ENCODE measurements around the gene INF2.

Gene INF2

GRCh38 chr14:104758981-104759969 lies 69.9 kb downstream of the INF2 start:
- H3K4me3 ChIP-seq (ENCODE audit: low read length): no peak overlapping the region
- no peak for TF ChIP-seq ZNF274 (IDR thresholded peaks at IDR 0.05; ENCODE audit: low read depth, low read length)

GRCh38 chr14:104765517-104765916 lies 76.1 kb downstream of the INF2 start:
- no peak for TF ChIP-seq ZNF274 (IDR thresholded peaks at IDR 0.05; ENCODE audit: low read depth, low read length)
- H3K4me3 ChIP-seq (ENCODE audit: low read length): no peak overlapping the region

GRCh38 chr14:104766256-104766862 lies 76.9 kb downstream of the INF2 start:
- H3K4me3 ChIP-seq (ENCODE audit: low read length): no peak overlapping the region
- TF ChIP-seq ZNF274 (IDR thresholded peaks at IDR 0.05; ENCODE audit: low read depth, low read length): no peak

GRCh38 chr14:104766863-104767633 lies 77.6 kb downstream of the INF2 start:
- H3K4me3 ChIP-seq (ENCODE audit: low read length): no peak overlapping the region
- no peak for TF ChIP-seq ZNF274 (IDR thresholded peaks at IDR 0.05; ENCODE audit: low read depth, low read length)

GRCh38 chr14:104767634-104767918 lies 78.2 kb downstream of the INF2 start:
- no peak for TF ChIP-seq ZNF274 (IDR thresholded peaks at IDR 0.05; ENCODE audit: low read depth, low read length)
- no peak overlapping the region for H3K4me3 ChIP-seq (ENCODE audit: low read length)

GRCh38 chr14:104768437-104769323 lies 79.3 kb downstream of the INF2 start:
- TF ChIP-seq ZNF274 (IDR thresholded peaks at IDR 0.05; ENCODE audit: low read depth, low read length): no peak
- H3K4me3 ChIP-seq (ENCODE audit: low read length): no peak overlapping the region

GRCh38 chr14:104769324-104770071 lies 80.1 kb downstream of the INF2 start:
- H3K4me3 ChIP-seq (ENCODE audit: low read length): no peak overlapping the region
- TF ChIP-seq ZNF274 (IDR thresholded peaks at IDR 0.05; ENCODE audit: low read depth, low read length): no peak

GRCh38 chr14:104770072-104770579 lies 80.7 kb downstream of the INF2 start:
- no peak overlapping the region for H3K4me3 ChIP-seq (ENCODE audit: low read length)
- TF ChIP-seq ZNF274 (IDR thresholded peaks at IDR 0.05; ENCODE audit: low read depth, low read length): no peak

- H3K4me3 ChIP-seq (ENCODE audit: low read length): no peak overlapping the region
- TF ChIP-seq ZNF274 (IDR thresholded peaks at IDR 0.05; ENCODE audit: low read depth, low read length): no peak
These were observed 81.4 kb downstream of the INF2 start for GRCh38 chr14:104770851-104771272.

GRCh38 chr14:104771374-104771773 lies 82.0 kb downstream of the INF2 start:
- no peak overlapping the region for H3K4me3 ChIP-seq (ENCODE audit: low read length)
- TF ChIP-seq ZNF274 (IDR thresholded peaks at IDR 0.05; ENCODE audit: low read depth, low read length): no peak
